Embryonic facial prominence (tissue), 1 donor: ENCODE data around the gene DXO.
"Not testable (repeated sequence)": the region's sequence is repeated elsewhere in the genome, so short reads cannot be mapped to it uniquely, and the experiment has no call there.

Experiments
- DNase-seq: peaks from one replicate; pipeline ENCODE4 v3.0.0-alpha.2; 2016; ENCODE audit errors: extremely low spot score

The DXO gene

DNA sequence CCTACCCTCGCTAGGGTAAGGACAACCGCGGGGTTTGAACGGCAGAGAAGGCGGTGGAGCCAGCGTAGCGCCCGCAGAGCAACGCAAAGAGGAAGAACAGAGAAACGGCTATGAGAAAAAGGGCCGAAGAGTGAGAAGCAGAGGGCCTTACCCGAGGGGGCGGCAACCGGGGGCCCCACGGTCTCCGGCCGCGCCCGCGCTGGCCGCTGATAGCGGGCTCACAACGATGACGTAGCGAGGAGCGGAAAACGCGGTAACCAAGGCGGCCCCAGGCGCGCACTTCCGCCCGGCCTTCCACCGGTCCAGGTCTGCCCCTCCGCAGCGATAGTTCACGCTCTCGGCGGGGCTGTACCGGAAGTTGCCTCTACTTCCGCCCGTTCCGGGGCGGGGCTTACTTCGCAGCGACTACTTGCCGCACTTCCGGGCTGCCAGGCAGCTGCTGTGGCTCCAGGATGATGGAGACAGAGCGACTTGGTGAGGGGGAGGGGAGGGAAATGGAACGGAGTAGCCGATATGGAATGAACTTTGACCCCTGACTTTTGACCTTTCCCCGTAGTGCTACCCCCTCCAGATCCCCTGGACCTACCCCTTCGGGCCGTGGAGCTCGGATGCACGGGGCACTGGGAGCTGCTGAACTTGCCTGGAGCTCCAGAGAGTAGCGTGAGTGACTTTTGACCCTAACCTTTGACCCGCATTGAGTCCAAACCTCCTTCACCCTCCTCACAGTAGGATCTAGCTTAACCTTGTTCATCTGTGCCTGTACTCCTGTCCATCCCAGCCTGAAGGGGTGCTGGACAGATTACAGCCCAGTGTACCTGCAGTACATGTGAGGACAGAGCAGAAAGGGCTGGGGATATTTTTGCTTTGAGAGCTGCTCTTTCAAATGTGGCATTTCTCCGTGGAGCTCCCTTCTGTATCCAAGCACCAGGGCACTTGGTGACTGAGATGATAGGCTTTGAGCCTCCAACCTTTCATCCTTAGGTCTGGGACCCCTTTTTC lies 12.9 kb downstream of the DXO start, which contains the start of the genes NELFE and SKIC2:
NELFE (minus strand) TSS at position 231 of the 999 bp plus-strand sequence. CDS start 525 bp downstream, outside the sequence.
SKIC2 (plus strand) TSS at position 435 of the 999 bp plus-strand sequence; CDS start at position 453, 18 bp downstream.
- DNase-seq: peak; percentile 96

DNA sequence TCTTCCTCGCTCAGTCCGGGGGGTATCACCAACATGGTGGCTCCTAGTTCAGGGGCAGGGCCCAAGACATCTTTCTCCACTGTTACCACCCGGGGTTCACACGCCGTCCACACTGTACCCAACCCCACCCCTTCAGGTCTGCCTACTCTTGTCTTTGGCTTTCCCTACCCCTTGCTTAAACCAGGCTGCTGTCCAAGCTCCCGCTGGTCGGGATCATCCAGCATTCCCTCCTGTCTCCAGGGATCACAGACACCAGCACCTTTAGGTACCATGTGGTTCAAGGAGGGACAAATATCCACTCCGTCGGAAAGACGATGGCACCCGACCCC lies 13.6 kb downstream of the DXO start:
- DNase-seq: no peak

DNA sequence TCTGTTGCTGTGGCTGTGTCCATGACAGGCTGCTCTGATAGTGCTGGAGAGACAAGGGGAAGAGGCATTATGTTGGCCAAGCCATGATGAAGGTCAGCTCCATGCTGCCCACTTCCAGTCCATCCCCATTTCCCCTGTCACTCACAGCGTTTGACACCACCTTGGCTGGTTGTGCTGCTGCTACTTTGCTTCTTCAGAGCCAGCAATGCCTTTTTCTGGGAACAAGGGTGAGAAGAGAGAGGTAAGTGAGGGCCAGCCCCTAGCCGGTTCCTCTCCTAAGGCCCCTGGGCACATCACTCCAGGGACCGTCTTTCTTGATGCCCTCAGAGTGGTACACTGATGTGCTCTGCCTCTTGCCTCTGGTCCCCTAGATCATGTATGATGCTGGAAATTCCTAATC lies 15.1 kb downstream of the DXO start:
- no peak for DNase-seq

- DNase-seq: no peak
Measured at GRCh38 chr6:31954511-31954910, 17.4 kb downstream of the DXO start.

- DNase-seq: no peak
Measured at GRCh38 chr6:31952890-31953289, 19.0 kb downstream of the DXO start.

DNA sequence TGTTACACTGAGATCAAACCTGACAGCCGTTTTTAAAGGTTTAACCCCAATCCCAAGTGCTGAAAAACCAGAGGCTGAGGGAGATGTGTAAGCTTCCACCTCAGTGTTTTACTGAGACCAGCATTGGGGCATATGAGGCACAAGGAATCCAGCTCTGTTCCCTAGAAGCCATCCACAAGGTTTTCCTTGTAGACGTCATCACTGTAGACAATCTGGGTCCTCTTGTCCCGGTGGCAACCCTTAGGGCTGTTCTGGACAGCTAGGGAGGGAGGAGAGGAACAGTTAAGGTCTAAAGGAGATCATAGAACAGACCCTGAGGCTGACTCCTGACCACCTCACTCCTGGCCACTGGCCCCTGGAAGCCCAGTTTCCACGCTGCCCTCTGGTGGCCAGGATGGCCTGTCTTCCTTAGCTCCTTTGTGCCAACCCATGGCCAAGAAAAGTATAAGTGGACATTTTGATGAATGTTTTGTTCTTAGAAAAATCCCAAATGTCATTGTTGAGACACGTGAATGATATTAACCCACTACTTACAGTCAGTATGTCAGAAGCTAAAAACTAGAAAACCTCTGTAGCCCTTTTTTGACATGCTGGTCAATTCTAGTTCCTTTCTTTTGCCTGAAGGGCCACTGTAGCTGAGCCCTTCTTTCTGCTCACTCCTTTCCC lies 19.7 kb downstream of the DXO start:
- DNase-seq: no peak

DNA sequence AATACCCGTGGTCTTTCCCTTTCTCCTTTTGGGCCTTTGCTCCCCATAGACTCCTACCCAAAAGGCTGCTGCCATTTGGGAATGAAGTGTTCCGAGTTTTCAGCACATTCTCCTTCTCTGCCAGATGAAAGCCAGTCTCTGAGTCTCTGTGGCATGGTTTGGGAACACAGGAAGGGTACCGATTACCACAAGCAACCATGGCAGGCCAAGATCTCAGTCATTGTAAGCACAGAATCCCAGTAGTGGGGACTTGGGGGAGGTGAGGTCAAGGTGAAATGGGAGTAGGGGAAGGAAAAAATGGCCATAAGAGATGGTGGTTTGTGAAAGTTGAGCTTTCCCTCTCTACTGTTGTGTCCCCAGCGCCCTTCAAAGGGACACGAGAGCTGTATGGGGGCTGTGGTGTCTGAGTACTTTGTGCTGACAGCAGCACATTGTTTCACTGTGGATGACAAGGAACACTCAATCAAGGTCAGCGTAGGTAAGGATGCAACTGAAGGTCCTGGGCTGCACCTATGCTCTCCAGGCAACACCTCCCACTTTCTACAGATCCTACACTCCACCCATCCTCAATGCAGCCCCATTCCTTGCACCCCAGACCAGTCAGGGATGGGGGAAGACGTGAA lies 21.9 kb downstream of the DXO start:
- DNase-seq: no peak

DNA sequence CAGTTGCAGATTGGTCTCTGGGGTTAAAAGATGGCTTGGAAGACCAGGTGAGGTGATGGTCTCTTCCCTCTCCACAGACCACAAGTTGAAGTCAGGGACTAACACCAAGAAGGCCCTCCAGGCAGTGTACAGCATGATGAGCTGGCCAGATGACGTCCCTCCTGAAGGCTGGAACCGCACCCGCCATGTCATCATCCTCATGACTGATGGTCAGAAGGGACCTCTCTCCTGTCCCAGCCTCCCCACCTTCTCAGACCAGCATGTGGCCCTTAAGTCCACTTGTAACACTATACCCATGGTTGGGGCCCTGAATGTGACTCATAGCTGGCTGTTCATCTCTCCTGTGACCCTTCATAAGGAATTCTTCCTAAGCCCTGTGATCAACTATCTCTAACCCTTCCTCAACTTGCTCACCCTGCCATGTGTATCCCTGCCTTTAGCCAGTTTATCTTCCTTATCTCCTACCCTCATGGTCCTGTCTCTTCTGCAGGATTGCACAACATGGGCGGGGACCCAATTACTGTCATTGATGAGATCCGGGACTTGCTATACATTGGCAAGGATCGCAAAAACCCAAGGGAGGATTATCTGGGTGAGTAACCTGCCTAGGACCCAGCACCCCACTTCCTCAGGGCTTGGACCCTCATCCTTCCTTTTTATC lies 23.1 kb downstream of the DXO start:
- no peak for DNase-seq

- DNase-seq: no peak
Measured at GRCh38 chr6:31948306-31948705, 23.6 kb downstream of the DXO start.

GRCh38 chr6:31947864-31948263 lies 24.1 kb downstream of the DXO start:
- DNase-seq: no peak

DNA sequence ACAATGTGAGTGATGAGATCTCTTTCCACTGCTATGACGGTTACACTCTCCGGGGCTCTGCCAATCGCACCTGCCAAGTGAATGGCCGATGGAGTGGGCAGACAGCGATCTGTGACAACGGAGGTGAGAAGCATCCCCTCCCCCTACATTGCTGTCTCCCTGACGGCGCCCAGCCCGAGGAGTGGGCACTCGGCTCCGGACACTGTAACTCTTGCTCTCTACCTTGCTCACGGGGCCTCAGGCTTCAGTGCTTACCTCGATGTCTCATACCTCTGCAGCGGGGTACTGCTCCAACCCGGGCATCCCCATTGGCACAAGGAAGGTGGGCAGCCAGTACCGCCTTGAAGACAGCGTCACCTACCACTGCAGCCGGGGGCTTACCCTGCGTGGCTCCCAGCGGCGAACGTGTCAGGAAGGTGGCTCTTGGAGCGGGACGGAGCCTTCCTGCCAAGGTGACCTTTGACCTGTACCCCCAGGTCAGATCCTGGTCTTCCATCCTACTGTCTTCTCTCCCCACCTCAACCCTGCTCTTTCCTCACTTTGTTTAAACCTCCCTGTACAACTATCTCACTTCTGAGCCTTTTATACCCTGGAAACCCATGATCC lies 24.8 kb downstream of the DXO start:
- no peak for DNase-seq

DNA sequence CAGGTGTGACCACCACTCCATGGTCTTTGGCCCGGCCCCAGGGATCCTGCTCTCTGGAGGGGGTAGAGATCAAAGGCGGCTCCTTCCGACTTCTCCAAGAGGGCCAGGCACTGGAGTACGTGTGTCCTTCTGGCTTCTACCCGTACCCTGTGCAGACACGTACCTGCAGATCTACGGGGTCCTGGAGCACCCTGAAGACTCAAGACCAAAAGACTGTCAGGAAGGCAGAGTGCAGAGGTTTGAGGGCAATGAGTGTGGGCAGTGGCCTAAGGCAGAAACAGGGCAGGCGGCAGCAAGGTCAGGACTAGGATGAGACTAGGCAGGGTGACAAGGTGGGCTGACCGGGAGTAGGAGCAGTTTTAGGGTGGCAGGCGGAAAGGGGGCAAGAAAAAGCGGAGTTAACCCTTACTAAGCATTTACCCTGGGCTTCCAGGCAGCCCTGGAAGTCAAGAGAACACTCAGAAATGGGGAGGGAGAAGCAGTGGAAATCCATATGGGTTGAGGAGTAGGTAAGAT lies 25.5 kb downstream of the DXO start:
- no peak for DNase-seq

GRCh38 chr6:31945507-31946369 lies 26.2 kb downstream of the DXO start, which contains the start of gene CFB:
TSS of gene CFB (plus strand) at chr6:31946095. CDS start at chr6:31946222, 127 bp downstream.
- DNase-seq: no peak

DNA sequence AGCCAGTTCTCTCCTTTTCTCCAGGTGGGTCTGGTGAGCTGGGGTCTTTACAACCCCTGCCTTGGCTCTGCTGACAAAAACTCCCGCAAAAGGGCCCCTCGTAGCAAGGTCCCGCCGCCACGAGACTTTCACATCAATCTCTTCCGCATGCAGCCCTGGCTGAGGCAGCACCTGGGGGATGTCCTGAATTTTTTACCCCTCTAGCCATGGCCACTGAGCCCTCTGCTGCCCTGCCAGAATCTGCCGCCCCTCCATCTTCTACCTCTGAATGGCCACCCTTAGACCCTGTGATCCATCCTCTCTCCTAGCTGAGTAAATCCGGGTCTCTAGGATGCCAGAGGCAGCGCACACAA lies 26.8 kb downstream of the DXO start:
- no peak for DNase-seq

DNA sequence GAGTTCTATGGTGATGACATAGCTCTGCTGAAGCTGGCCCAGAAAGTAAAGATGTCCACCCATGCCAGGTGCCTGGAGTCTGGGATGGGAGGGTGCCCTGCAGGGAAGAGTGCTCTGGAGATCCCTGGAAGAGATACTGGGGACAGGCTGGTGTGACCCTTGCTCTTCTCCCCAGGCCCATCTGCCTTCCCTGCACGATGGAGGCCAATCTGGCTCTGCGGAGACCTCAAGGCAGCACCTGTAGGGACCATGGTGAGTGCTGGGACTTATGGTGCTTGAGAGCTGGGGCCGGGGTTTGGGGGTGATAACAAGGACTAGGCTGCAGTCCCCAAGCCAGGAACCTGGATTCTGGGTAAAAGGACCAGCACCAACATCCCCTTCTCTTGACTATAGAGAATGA lies 28.2 kb downstream of the DXO start:
- peak; percentile 1 for DNase-seq

GRCh38 chr6:31940256-31940664 lies 31.7 kb downstream of the DXO start:
- DNase-seq: no peak

DNA sequence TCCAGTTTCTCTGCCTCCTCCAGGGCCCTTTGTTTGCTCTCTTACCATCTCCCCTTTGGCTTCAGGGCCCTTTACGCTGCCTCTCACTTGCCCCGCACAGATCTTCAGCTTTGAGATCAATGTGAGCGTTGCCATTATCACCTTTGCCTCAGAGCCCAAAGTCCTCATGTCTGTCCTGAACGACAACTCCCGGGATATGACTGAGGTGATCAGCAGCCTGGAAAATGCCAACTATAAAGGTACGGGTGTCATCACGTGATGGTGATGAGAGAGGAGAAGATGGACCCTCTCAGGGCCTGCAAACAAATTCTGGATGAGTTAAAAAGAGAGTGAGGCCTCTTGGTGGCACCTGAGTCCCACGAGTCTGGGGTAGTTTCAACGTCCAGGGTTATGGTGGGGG lies 36.1 kb downstream of the DXO start:
- DNase-seq: no peak

DNA sequence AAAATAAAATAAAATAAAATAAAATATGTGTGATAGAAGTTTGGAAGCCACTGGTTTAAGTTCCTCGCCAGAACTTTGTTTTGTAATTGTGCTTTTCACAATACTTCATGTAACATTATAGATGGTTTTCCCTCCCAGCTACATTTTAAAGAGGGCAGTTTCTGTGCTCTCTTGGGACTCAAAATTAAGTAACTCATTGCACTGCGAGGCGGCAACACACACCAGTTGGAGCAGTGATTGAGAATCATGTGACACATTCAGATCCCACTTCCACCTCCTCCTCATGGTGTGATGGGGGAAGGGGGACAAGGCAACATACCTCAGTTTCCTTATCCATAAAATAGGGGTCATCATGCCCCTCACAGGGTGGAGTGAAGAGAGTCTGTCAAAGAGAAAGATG lies 36.9 kb downstream of the DXO start:
- no peak for DNase-seq

DNA sequence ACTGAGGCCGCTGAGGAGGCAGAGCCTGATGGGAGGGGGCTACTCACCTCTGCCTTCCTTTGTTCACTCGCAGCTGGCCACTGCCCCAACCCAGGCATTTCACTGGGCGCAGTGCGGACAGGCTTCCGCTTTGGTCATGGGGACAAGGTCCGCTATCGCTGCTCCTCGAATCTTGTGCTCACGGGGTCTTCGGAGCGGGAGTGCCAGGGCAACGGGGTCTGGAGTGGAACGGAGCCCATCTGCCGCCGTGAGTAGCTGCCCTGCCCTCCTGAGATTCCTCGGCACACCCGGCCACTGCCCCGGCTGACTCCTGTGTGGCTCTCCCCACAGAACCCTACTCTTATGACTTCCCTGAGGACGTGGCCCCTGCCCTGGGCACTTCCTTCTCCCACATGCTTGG lies 38.4 kb downstream of the DXO start:
- DNase-seq: no peak

DNA sequence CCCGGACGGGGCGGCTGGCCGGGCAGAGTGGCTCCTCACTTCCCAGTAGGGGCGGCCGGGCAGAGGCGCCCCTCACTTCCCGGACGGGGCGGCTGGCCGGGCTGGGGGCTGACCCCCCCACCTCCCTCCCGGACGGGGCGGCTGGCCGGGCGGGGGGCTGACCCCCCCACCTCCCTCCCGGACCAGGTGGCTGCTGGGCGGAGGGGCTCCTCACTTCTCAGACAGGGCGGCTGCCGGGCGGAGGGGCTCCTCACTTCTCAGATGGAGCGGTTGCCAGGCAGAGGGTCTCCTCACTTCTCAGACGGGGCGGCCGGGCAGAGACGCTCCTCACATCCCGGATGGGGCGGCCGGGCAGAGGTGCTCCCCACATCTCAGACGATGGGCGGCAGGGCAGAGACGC lies 39.8 kb downstream of the DXO start:
- DNase-seq: not testable (repeated sequence)
